ENCODE results near the gene CST9L. TPM values are rescaled to one million over a fixed set of nuclear protein-coding genes. Genes with fewer than 3 reads are reported as not detected.

CST9L gene
- total RNA-seq, 1 experiment from 2014 or later, result not detected

GRCh38 chr20:23612396-23612795 is 44.1 kb upstream of the CST9L start:
- H3K4me3 ChIP-seq (ENCODE audit: low read depth, low read length, poor library complexity, severe bottlenecking), result no peak overlapping the region
- ChIA-PET CTCF (no interaction called here), POLR2A (ENCODE audit: low non-redundant PET) (no interaction called here)
- no peaks in the 10 kb centered on the region for H3K27me3 ChIP-seq (replicated peaks; ENCODE audit: insufficient read depth, low read depth, low read length, poor library complexity)
- TF ChIP-seq EZH2 (IDR thresholded peaks at IDR 0.05; ENCODE audit: borderline replicate concordance, low read depth, low read length, poor library complexity, severe bottlenecking), result no peak
- TF ChIP-seq CTCF (conservative IDR thresholded peaks at IDR 0.05; ENCODE audit: low read depth, low read length), result no peak
- DNase-seq (ENCODE audit: low spot score), result no peak
- no peaks in the 10 kb centered on the region for H3K9me3 ChIP-seq (ENCODE audit: low read depth, low read length, poor library complexity, severe bottlenecking)
- BruUV-seq (replicated peaks), result no TSS peak
- H3K27ac ChIP-seq (ENCODE audit: low read depth, low read length, poor library complexity, severe bottlenecking), result no peak overlapping the region
- H3K36me3 ChIP-seq (ENCODE audit: insufficient read depth, low read length, poor library complexity, severe bottlenecking), result no peaks in the 10 kb centered on the region
- H3K4me1 ChIP-seq (ENCODE audit: insufficient read depth, low read length, poor library complexity, severe bottlenecking), result no peaks in the 10 kb centered on the region
- intact Hi-C loops (cut with micrococcal nuclease; ENCODE audit: unreplicated experiment), result no loop called here

GRCh38 chr20:23609486-23610109 is 41.3 kb upstream of the CST9L start:
- H3K36me3 ChIP-seq (ENCODE audit: insufficient read depth, low read length, poor library complexity, severe bottlenecking), result no peaks in the 10 kb centered on the region
- CTCF ChIA-PET, result no interaction called here
- H3K4me3 ChIP-seq (ENCODE audit: low read depth, low read length, poor library complexity, severe bottlenecking), result no peak overlapping the region
- BruUV-seq (replicated peaks), result no TSS peak
- DNase-seq (ENCODE audit: low spot score), result peak; percentile 54
- TF ChIP-seq CTCF (conservative IDR thresholded peaks at IDR 0.05; ENCODE audit: low read depth, low read length) (no peak), EZH2 (IDR thresholded peaks at IDR 0.05; ENCODE audit: borderline replicate concordance, low read depth, low read length, poor library complexity, severe bottlenecking) (no peak)
- no peaks in the 10 kb centered on the region for H3K4me1 ChIP-seq (ENCODE audit: insufficient read depth, low read length, poor library complexity, severe bottlenecking)
- H3K27me3 ChIP-seq (replicated peaks; ENCODE audit: insufficient read depth, low read depth, low read length, poor library complexity), result no peaks in the 10 kb centered on the region
- H3K9me3 ChIP-seq (ENCODE audit: low read depth, low read length, poor library complexity, severe bottlenecking), result no peaks in the 10 kb centered on the region
- intact Hi-C loops (cut with micrococcal nuclease; ENCODE audit: unreplicated experiment), result no loop called here
- POLR2A ChIA-PET (ENCODE audit: low non-redundant PET), result no interaction called here
- no peak overlapping the region for H3K27ac ChIP-seq (ENCODE audit: low read depth, low read length, poor library complexity, severe bottlenecking)

GRCh38 chr20:23608251-23608846 is 40.1 kb upstream of the CST9L start:
- intact Hi-C loops (cut with micrococcal nuclease; ENCODE audit: unreplicated experiment), result no loop called here
- Histone ChIP-seq H3K4me3 (ENCODE audit: low read depth, low read length, poor library complexity, severe bottlenecking) (no peak overlapping the region), H3K9me3 (ENCODE audit: low read depth, low read length, poor library complexity, severe bottlenecking) (no peaks in the 10 kb centered on the region), H3K36me3 (ENCODE audit: insufficient read depth, low read length, poor library complexity, severe bottlenecking) (no peaks in the 10 kb centered on the region), H3K27ac (ENCODE audit: low read depth, low read length, poor library complexity, severe bottlenecking) (no peak overlapping the region), H3K27me3 (replicated peaks; ENCODE audit: insufficient read depth, low read depth, low read length, poor library complexity) (no peaks in the 10 kb centered on the region), H3K4me1 (ENCODE audit: insufficient read depth, low read length, poor library complexity, severe bottlenecking) (no peaks in the 10 kb centered on the region)
- ChIA-PET CTCF (interaction anchor here (1.0 kb wide), 1 partner anchor 166 kb away, joined by 3 read pairs; no protein-coding TSS in a partner anchor), POLR2A (ENCODE audit: low non-redundant PET) (no interaction called here)
- no TSS peak for BruUV-seq (replicated peaks)
- TF ChIP-seq EZH2 (IDR thresholded peaks at IDR 0.05; ENCODE audit: borderline replicate concordance, low read depth, low read length, poor library complexity, severe bottlenecking) (no peak), CTCF (conservative IDR thresholded peaks at IDR 0.05; ENCODE audit: low read depth, low read length) (no peak)
- DNase-seq (ENCODE audit: low spot score), result no peak
